Effector CD8-positive, alpha-beta T cell (primary cell): ENCODE results near the gene PRKAG1.
A peak's percentile ranks its signal among the peaks of the same experiment; 100 is the strongest.

ENCODE experiments used
- DNase-seq: peaks from one replicate; lab custom pipeline; 2025; lab: John Stamatoyannopoulos, UW

Gene PRKAG1

GRCh38 chr12:48981757-48982157 is 36.8 kb downstream of the PRKAG1 start:
- DNase-seq: no peak

DNA sequence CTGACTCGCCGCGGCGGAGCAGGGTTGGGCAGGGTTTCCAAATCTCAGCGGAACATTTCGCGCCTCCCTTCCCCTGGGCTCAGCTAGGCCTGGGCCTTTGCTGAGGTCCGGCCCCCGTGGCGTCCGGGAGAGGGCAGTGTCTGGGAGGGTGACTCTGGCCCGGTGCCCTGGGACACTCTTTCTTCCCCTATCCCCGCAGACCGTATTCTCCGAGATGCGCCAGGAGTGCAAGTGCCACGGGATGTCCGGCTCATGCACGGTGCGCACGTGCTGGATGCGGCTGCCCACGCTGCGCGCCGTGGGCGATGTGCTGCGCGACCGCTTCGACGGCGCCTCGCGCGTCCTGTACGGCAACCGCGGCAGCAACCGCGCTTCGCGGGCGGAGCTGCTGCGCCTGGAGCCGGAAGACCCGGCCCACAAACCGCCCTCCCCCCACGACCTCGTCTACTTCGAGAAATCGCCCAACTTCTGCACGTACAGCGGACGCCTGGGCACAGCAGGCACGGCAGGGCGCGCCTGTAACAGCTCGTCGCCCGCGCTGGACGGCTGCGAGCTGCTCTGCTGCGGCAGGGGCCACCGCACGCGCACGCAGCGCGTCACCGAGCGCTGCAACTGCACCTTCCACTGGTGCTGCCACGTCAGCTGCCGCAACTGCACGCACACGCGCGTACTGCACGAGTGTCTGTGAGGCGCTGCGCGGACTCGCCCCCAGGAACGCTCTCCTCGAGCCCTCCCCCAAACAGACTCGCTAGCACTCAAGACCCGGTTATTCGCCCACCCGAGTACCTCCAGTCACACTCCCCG is 37.4 kb downstream of the PRKAG1 start:
- peak; percentile 14 for DNase-seq

DNA sequence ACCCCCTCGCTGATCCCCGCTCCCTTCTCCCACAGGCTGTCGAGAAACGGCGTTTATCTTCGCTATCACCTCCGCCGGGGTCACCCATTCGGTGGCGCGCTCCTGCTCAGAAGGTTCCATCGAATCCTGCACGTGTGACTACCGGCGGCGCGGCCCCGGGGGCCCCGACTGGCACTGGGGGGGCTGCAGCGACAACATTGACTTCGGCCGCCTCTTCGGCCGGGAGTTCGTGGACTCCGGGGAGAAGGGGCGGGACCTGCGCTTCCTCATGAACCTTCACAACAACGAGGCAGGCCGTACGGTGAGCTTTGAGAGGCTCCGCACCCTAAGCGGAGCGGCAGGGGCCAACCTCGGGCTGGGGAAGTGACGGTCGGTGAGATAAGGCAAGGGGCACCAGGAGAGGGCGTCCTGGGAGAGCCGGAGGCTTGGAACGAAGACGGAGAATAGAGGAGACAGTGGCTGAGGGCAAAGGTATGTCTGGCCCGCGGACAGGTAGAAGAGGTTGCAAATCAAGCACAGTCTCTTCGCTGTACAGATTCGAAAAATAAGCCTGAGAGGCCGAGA is 38.1 kb downstream of the PRKAG1 start:
- DNase-seq: no peak

DNA sequence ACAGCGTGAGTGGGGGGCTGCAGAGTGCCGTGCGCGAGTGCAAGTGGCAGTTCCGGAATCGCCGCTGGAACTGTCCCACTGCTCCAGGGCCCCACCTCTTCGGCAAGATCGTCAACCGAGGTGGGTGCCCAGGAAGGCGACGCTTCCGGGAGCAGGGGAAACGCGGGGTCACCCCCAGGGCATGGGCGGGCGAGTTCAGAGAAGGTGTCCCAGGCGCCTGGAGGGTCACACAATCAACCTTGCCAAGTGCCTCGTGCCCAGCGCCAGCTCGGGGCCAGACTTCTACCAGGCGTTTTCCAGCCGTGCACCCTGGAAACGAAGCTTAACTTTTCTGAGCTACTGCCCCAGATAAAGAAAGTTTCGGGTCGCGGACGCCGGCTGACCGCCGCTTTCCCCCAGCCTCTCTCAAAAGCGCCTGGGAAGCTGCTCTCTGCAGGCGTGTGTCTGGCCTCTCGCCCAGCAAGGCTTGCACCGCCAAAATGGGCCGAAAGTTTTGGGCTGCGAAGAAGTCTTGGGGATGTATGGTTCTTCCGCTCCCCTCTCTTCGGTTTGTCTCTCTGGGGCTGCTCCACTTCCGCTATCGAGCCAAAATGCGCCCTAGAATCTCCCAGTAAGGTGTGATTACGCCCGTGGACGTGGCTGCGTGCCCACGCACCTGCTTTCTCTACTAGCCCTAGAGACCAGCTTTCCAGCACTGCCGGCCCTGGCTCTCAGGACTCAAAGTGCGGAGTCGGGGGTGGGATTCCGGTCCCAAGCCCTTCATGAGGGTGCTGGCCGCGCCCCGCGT is 38.8 kb downstream of the PRKAG1 start:
- peak; percentile 18 for DNase-seq

DNA sequence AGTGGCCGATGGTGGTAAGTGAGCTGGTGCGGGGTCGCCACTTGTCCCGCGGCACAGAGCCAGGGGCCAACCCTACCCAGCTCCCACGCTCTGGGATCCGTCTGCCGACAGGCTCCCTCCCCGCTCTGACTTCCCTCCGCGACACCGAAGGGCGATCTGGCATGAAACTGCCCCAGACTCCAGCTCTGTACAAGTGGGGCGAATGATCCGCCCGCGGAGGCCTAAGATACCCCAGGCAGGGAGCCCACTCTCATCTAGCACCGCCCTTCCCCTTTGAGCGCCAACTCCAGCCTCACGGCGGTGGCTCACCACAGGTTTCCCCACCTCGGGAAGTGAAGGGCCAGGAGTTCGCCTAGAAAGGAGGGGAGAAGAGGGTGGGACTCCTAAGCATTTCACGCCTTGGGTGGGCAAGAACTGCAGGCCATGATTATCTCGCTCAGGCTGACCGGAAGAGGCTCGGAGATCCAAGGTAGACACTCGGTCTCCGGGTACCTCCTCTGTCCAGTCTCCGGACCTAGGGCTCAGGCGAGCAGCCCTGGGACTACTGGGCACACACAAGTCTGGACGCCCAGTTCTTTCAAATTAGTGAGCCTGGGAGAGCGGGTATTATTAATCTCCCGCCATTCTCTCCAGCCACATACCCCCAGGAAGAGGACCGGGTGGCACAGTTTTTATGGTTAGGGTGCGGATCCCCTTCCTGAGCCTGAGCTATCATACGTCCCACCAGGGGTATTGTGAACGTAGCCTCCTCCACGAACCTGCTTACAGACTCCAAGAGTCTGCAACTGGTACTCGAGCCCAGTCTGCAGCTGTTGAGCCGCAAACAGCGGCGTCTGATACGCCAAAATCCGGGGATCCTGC is 39.6 kb downstream of the PRKAG1 start:
- no peak for DNase-seq

- DNase-seq: no peak
Observed at GRCh38 chr12:48978291-48978740, 40.3 kb downstream of the PRKAG1 start, which contains the start of gene WNT1. Gene WNT1 (plus strand): TSS chr12:48978322. CDS start chr12:48978651, 329 bp downstream.

GRCh38 chr12:48977290-48978281 is 41.0 kb downstream of the PRKAG1 start:
- peak; percentile 65 for DNase-seq

GRCh38 chr12:48973941-48974673 is 44.5 kb downstream of the PRKAG1 start:
- peak; percentile 19 for DNase-seq

GRCh38 chr12:48973531-48973930 is 45.0 kb downstream of the PRKAG1 start:
- DNase-seq: no peak

DNA sequence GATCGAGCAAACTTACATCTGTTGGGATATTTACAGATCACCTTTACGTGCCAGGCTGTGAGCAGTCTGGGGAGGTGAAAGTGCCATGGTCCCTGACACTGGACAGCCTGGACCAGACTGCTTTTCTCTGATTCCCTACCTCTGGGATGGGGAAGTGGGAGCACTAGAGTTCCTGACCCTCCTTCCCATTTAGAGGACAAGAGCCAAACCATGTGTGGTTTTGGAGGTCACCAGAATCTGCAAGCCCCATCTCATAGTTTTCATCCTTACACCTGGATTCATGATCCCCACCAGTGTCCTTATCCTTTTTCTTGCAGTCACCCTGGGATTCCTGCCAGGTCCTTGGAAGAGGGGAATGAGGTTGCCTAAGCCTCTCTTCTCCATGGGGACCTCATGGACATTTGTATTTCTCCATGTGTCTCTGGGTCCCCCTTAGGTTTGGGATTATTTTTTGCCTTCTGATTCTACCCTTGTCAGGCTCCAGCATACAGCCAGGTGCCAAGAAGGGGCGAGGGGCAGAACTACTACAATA is 45.6 kb downstream of the PRKAG1 start:
- DNase-seq: no peak

GRCh38 chr12:48972213-48972951 is 46.2 kb downstream of the PRKAG1 start:
- no peak for DNase-seq

- no peak for DNase-seq
Observed at GRCh38 chr12:48970702-48971334, 47.8 kb downstream of the PRKAG1 start.

GRCh38 chr12:48969833-48970701 is 48.5 kb downstream of the PRKAG1 start:
- peak; percentile 23 for DNase-seq

- no peak for DNase-seq
Observed at GRCh38 chr12:48969160-48969771, 49.3 kb downstream of the PRKAG1 start.

DNA sequence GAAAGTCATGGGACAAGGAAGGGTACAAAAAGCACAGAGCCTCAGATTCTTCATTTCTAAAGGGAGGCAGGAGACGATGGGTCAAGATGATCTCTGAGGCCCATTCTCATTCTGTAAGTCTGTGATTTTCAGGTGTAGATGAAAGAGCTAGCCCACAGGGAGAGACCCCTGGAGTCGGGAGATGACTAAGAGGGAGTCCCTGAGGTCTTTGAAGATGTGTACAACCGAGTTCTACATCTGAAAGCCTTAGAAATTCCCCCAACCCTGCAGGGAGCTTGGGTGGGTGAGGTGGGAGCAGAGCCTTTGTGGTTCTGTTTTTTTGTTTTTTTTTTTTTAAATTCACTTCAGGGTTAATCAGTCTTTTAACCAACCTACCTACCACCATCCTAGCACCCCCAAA is 50.1 kb downstream of the PRKAG1 start:
- no peak for DNase-seq

GRCh38 chr12:48967991-48968390 is 50.6 kb downstream of the PRKAG1 start:
- DNase-seq: no peak
